Endothelial cell (in vitro differentiated cells): Measurements from ENCODE around the gene ERAS. TPM values are rescaled to one million over a fixed set of nuclear protein-coding genes. Genes with fewer than 3 reads are reported as not detected.

Source experiments
- DNase-seq: peaks from one replicate; pipeline ENCODE4 v3.0.0; 2021; ENCODE audit warnings: low spot score
- H3K27ac Mint-ChIP-seq: one replicate; pipeline ENCODE4 v1.8.0; 2021; ENCODE audit warnings: mixed read lengths, inconsistent platforms; ENCODE audit not compliant: unreplicated experiment
- H3K27me3 Mint-ChIP-seq: one replicate; pipeline ENCODE4 v1.8.0; 2021; ENCODE audit warnings: mild to moderate bottlenecking, moderate library complexity, mixed read lengths, inconsistent platforms; ENCODE audit not compliant: unreplicated experiment
- H3K36me3 Mint-ChIP-seq: one replicate; pipeline ENCODE4 v1.8.0; 2021; ENCODE audit warnings: mild to moderate bottlenecking, low read depth, mixed read lengths, inconsistent platforms; ENCODE audit not compliant: unreplicated experiment
- H3K4me1 Mint-ChIP-seq: one replicate; pipeline ENCODE4 v1.8.0; 2021; ENCODE audit warnings: mild to moderate bottlenecking, mixed read lengths, inconsistent platforms; ENCODE audit not compliant: unreplicated experiment
- H3K4me3 Mint-ChIP-seq: one replicate; pipeline ENCODE4 v1.8.0; 2021; ENCODE audit warnings: mild to moderate bottlenecking, mixed read lengths, inconsistent platforms; ENCODE audit not compliant: unreplicated experiment
- H3K9me3 Mint-ChIP-seq: one replicate; pipeline ENCODE4 v1.8.0; 2021; ENCODE audit warnings: mixed read lengths, inconsistent platforms; ENCODE audit not compliant: unreplicated experiment
- total RNA-seq: library from RNA; stranded (reverse); fragmentation: NEBNext Ultra II Directional; extraction: Animal tissue kit (Norgen Biotek cat#: 25700); gene quantifications from one replicate; pipeline ENCODE4 v1.2.1, GENCODE V29; 2021; ENCODE audit not compliant: unreplicated experiment
- TF ChIP-seq, protein P1 (sequence below): fragments of 200-600 bp; sonication (generic); IDR thresholded peaks from one replicate; pipeline ENCODE4 v1.5.0; 2021; ENCODE audit warnings: antibody characterized with exemption; ENCODE audit not compliant: unreplicated experiment

ERAS gene
- total RNA-seq, 1 donor from 2014 or later: not detected

DNA sequence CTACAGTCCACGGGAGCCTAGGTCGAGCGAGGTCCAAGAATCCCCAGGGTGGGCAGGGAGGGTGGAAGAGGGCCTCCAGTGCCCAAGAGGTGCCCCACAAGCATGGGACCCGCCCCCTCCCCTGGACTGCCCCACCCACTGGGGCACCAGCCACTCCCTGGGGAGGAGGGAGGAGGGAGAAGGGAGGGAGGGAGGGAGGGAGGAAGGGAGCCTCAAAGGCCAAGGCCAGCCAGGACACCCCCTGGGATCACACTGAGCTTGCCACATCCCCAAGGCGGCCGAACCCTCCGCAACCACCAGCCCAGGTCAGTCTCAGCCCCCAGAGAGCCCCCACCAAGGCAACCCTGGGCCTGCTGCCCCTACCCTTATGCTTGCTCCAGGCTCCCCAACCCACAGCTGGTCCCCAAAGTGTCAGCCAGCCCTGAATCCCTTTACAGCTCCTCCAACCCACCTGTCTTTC, 39.9 kb upstream of the ERAS start, which contains the start of gene GATA1:
GATA1 (plus strand) TSS at position 250 of the 460 bp plus-strand sequence. CDS start 4,520 bp downstream, outside the sequence.
- Mint-ChIP-seq H3K27me3 (peaks cover 4% of the 10 kb centered on the region), H3K27ac (peak within 1 kb of the TSS; percentile 48), H3K36me3 (no peaks in the 10 kb centered on the region), H3K9me3 (no peaks in the 10 kb centered on the region), H3K4me3 (no peak within 1 kb of the TSS), H3K4me1 (no peaks in the 10 kb centered on the region)
- TF ChIP-seq, protein P1, sequence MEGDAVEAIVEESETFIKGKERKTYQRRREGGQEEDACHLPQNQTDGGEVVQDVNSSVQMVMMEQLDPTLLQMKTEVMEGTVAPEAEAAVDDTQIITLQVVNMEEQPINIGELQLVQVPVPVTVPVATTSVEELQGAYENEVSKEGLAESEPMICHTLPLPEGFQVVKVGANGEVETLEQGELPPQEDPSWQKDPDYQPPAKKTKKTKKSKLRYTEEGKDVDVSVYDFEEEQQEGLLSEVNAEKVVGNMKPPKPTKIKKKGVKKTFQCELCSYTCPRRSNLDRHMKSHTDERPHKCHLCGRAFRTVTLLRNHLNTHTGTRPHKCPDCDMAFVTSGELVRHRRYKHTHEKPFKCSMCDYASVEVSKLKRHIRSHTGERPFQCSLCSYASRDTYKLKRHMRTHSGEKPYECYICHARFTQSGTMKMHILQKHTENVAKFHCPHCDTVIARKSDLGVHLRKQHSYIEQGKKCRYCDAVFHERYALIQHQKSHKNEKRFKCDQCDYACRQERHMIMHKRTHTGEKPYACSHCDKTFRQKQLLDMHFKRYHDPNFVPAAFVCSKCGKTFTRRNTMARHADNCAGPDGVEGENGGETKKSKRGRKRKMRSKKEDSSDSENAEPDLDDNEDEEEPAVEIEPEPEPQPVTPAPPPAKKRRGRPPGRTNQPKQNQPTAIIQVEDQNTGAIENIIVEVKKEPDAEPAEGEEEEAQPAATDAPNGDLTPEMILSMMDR: no peak
- no peak for DNase-seq

DNA sequence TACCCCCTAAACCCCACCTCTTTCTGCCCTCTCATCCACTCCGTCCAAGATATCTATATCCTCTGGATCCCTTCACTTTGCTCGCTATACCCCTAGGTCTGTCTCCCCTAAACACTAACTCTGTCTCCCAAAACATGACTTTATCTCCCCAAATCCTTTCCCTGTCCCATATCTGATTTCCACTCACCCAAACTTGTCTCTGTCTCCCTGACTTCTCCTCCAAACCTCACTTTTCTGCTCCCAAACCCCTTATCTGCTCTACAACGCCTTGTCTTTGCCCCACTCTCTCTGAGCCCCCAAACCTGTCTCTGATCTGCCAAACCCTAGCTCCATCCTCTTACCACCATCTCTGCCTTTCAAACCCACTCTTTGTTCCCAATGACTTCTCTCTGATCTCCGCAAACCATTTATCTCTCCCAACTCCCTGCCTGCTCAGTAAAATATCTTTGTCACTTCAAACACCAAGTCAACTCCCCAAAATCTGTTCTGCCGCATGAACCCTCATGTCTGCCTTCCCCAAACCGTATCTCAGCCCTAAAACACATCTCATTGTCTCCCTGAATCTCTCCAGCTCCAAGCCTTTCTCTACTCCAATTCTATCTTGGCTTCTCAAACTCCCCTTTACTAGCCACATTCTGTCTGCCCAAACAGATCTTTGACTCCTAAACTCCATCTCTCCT, 39.3 kb upstream of the ERAS start:
- no peak for DNase-seq
- TF ChIP-seq, protein P1: no peak
- H3K36me3 Mint-ChIP-seq: no peaks in the 10 kb centered on the region
- no peaks in the 10 kb centered on the region for H3K9me3 Mint-ChIP-seq
- no peak overlapping the region for H3K27ac Mint-ChIP-seq
- no peak overlapping the region for H3K4me3 Mint-ChIP-seq
- H3K27me3 Mint-ChIP-seq: peaks cover 4% of the 10 kb centered on the region
- no peaks in the 10 kb centered on the region for H3K4me1 Mint-ChIP-seq

DNA sequence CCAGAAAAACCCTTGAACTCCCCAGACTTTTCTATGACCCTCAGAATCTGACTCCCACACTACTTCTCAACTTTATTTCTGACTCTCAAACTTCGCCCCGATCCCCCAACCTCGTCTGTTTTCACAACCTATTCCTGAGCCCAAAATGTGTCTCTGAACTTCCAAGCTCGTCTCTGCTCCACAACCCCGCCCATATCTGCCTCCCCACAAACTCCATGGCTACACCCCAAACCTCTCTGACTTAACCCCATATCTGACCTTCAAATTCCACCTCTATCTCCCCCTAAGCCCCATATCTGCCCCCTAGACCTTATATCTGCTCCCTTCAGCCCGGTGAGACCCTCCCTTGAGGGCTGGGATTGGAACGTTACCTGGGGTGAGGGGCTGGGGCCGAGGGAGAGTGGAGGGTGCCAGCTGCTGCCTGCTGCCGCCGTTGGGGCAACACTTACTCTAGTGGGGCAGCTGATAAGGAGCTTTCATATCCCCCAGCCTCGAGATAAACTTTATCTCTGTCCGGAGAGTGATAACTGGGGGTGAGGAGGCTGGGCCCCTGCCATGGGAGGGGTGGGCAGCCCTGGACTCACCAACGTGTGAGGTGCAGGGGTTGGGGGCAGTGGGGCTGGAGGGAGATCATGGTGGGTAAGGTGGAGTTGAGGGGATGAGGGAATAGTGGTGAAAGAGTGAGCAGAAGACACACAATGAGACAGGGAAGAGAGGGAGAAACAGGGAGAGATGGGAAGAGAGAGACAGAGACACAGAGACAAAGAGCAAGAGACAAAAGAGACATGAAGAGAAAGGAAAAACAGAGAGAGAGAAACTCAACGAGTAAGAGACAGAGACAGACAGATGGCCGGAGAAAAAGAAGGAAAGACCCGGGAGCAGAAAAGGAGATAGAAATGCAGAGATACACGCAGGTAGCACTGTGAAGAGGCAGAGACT, 38.5 kb upstream of the ERAS start:
- no peak for DNase-seq
- no peaks in the 10 kb centered on the region for H3K9me3 Mint-ChIP-seq
- H3K27me3 Mint-ChIP-seq: peaks cover 4% of the 10 kb centered on the region
- TF ChIP-seq, protein P1: no peak
- no peak overlapping the region for H3K4me3 Mint-ChIP-seq
- H3K27ac Mint-ChIP-seq: peak overlapping the region; percentile 55
- H3K4me1 Mint-ChIP-seq: no peaks in the 10 kb centered on the region
- no peaks in the 10 kb centered on the region for H3K36me3 Mint-ChIP-seq

DNA sequence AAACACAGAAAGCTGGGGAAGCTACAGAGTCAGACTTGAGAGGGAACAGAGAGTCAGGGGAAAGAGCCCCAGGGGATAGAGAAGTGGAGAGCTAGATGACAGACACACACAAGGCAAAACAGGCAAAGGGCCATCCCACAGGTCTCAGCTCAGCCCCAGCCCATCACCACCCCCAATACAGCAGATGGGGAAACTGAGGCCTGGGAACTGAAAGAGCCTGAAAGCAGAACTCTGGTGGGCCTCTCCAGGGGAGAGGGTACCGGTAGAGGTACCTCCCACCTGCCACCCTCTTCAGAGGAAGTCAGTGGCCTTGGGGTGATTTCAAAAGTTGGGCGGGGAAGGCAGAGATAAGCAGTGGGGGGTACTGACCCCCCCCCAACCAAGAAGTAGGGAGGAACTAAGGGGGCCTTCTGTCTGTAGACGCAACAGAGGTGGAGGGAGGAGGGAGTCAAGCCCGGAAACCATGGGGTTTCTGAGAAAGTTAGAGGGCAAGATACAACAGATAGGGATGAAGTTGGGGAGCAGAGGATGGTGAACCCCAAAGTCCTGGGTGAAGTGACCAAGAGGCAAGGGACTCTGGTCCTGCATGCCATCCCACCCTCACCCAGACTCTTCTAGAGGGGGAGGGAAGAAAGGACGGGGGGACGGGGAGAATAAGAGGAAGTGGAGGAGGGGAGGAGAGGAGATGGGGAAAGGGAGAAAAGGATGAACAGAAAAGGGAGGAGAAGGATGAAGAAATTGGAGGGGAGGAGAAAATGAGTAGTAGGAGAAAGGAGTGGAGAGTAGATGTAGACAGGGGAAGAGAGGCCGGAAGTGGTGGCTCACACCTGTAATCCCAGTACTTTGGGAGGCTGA, 36.7 kb upstream of the ERAS start:
- H3K4me3 Mint-ChIP-seq: no peak overlapping the region
- no peaks in the 10 kb centered on the region for H3K9me3 Mint-ChIP-seq
- TF ChIP-seq, protein P1: no peak
- no peaks in the 10 kb centered on the region for H3K36me3 Mint-ChIP-seq
- peaks cover 2% of the 10 kb centered on the region for H3K4me1 Mint-ChIP-seq
- peaks cover 2% of the 10 kb centered on the region for H3K27me3 Mint-ChIP-seq
- DNase-seq: no peak
- no peak overlapping the region for H3K27ac Mint-ChIP-seq
